Activated naive CD4-positive, alpha-beta T cell treated with anti-CD3 and anti-CD28 coated beads, Interleukin-2, amount 10 ng/mL, durations not matched to agents 7 days and 5 days (primary cell): ENCODE measurements around the gene PPDPF.
"Not testable (repeated sequence)": the region's sequence is repeated elsewhere in the genome, so short reads cannot be mapped to it uniquely, and the experiment has no call there.

Experiments used
- CTCF ChIA-PET: fragments of 350-600 bp; sonication (Branson Sonifier 250); formaldehyde crosslinking; loops from one replicate; lab custom pipeline; 2021; ENCODE audit warnings: antibody characterized with exemption; lab: Charles Lee
- DNase-seq: peaks from one replicate; pipeline ENCODE4 v3.0.0-alpha.2; 2020
- H3K27ac Mint-ChIP-seq: one replicate; pipeline ENCODE4 v1.8.0; 2021; ENCODE audit warnings: mild to moderate bottlenecking, moderate library complexity, mixed read lengths
- H3K27me3 Mint-ChIP-seq: one replicate; pipeline ENCODE4 v1.8.0; 2021; ENCODE audit warnings: mild to moderate bottlenecking, mixed read lengths
- H3K36me3 Mint-ChIP-seq: one replicate; pipeline ENCODE4 v1.8.0; 2021; ENCODE audit warnings: mixed read lengths
- H3K4me1 Mint-ChIP-seq: one replicate; pipeline ENCODE4 v1.8.0; 2021; ENCODE audit warnings: mixed read lengths
- H3K4me3 Mint-ChIP-seq: one replicate; pipeline ENCODE4 v1.8.0; 2021; ENCODE audit warnings: mild to moderate bottlenecking, moderate library complexity, mixed read lengths
- H3K9me3 Mint-ChIP-seq: one replicate; pipeline ENCODE4 v1.8.0; 2021; ENCODE audit warnings: mixed read lengths

PPDPF gene

GRCh38 chr20:63500902-63501817 is 19.4 kb upstream of the PPDPF start:
- peaks cover 75% of the 10 kb centered on the region for H3K27me3 Mint-ChIP-seq
- H3K4me1 Mint-ChIP-seq = peaks cover 6% of the 10 kb centered on the region
- no peak for DNase-seq
- H3K36me3 Mint-ChIP-seq = no peaks in the 10 kb centered on the region
- peaks cover 11% of the 10 kb centered on the region for H3K9me3 Mint-ChIP-seq
- H3K27ac Mint-ChIP-seq = no peak overlapping the region
- CTCF ChIA-PET = no interaction called here
- no peak overlapping the region for H3K4me3 Mint-ChIP-seq

DNA sequence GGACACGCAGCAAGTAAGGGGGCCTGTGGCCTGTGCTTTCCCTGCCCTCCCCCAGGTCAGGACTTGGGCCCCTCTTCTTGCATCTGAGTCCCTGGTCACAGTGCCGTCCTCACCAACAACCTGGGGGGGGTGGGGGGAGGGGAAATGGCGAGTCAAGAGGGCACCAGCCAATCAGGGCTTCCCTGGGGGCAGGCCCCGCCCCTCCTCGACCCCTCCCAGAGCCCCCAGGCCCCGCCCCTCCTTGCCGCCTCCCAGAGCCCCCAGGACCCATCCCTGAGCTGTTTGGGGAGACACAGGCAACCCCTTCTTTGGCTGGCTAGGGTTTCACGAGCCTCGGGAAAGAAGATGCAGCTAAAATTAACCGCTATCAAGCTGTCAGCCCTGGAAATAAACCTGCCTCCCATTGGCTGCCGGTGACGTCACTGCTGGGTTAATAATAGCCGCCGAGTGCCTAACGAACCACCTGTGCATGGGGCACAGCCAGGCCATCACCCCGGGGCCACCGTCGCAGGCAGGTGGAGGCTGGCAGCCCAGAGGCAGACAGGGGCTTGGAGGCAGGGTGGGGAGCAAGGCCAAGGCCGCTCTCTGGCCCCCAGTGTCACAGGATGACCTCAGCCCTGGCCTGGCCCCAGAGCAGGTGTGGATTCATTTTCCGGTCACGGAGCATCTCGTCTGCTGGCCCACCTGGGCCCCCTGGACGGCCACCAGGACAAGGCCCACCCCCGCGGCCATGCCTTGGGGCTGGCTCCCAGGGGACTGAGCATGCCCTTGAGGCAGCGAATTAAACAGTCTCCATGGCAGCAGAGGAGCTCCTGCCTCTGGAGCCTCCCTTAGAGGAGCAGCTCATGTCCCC is 18.5 kb upstream of the PPDPF start:
- Mint-ChIP-seq H3K9me3 (peaks cover 11% of the 10 kb centered on the region), H3K27me3 (peaks cover 70% of the 10 kb centered on the region), H3K4me1 (peaks cover 3% of the 10 kb centered on the region), H3K27ac (no peak overlapping the region), H3K36me3 (no peaks in the 10 kb centered on the region), H3K4me3 (no peak overlapping the region)
- DNase-seq = no peak
- CTCF ChIA-PET = no interaction called here

- H3K36me3 Mint-ChIP-seq = no peaks in the 10 kb centered on the region
- H3K27ac Mint-ChIP-seq = no peak overlapping the region
- no peak for DNase-seq
Observed at GRCh38 chr20:63502671-63503172, 17.8 kb upstream of the PPDPF start.

GRCh38 chr20:63503524-63503923 is 17.0 kb upstream of the PPDPF start:
- no peak overlapping the region for H3K27ac Mint-ChIP-seq
- peaks cover 58% of the 10 kb centered on the region for H3K27me3 Mint-ChIP-seq
- no peaks in the 10 kb centered on the region for H3K36me3 Mint-ChIP-seq
- H3K9me3 Mint-ChIP-seq = peaks cover 11% of the 10 kb centered on the region
- CTCF ChIA-PET = interaction anchor here (0.7 kb wide), 1 partner anchor 535 kb away, joined by 3 read pairs; no protein-coding TSS in a partner anchor
- no peak for DNase-seq
- H3K4me1 Mint-ChIP-seq = peaks cover 8% of the 10 kb centered on the region
- no peak overlapping the region for H3K4me3 Mint-ChIP-seq

More at GRCh38 chr20:63502671-63503172, 17.8 kb upstream of the PPDPF start:
- Mint-ChIP-seq H3K27me3 (peaks cover 66% of the 10 kb centered on the region), H3K4me3 (no peak overlapping the region), H3K9me3 (peaks cover 11% of the 10 kb centered on the region), H3K4me1 (peaks cover 6% of the 10 kb centered on the region)
- CTCF ChIA-PET = interaction anchor here (0.7 kb wide), 1 partner anchor 536 kb away, joined by 3 read pairs; no protein-coding TSS in a partner anchor

DNA sequence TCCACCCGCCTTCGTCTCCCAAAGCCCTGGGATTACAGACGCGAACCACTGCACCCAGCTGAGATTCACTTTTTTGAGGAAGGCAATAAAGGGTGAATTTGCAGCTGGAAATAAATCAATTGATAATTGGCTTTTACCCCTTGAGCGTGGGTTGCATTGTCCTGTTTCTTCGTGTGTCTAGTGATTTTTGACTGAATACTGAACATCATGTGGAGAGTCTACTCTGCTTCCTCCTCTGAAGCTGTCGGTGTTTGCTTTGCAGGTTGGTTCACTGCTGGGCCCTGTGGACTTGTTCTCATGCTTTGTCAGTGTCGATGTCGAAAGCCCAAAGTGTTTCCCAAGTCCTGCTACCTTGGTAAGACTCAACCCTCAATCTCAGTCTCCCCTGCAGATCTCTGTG is 15.9 kb upstream of the PPDPF start:
- Mint-ChIP-seq H3K27ac (no peak overlapping the region), H3K4me3 (no peak overlapping the region), H3K9me3 (peaks cover 11% of the 10 kb centered on the region), H3K4me1 (peaks cover 8% of the 10 kb centered on the region), H3K27me3 (peaks cover 55% of the 10 kb centered on the region), H3K36me3 (no peaks in the 10 kb centered on the region)
- CTCF ChIA-PET = no interaction called here
- no peak for DNase-seq

DNA sequence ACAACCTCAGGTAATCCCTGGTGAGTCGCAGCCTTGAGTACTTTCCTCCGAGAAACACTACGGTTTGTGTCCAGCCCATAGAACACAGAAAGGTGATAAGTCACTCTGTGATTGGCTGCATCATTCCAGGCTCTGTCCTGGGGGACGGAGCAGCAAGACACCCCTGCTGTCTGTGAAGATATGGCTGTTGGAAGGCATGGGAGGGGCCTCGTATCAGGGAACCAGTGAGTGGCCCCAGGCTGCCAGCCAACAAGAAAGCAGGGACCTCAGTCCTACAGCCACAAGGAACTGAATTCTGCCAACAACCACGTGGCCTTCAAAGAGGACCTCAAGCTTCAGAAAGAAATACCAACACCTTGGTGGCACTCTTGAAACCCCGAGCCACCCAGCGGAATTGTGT is 15.3 kb upstream of the PPDPF start:
- Mint-ChIP-seq H3K27me3 (peaks cover 54% of the 10 kb centered on the region), H3K9me3 (peaks cover 11% of the 10 kb centered on the region), H3K36me3 (no peaks in the 10 kb centered on the region), H3K4me1 (peaks cover 8% of the 10 kb centered on the region), H3K4me3 (no peak overlapping the region), H3K27ac (no peak overlapping the region)
- CTCF ChIA-PET = no interaction called here
- no peak for DNase-seq

GRCh38 chr20:63505723-63506122 is 14.8 kb upstream of the PPDPF start:
- Mint-ChIP-seq H3K4me1 (peaks cover 8% of the 10 kb centered on the region), H3K9me3 (peaks cover 11% of the 10 kb centered on the region), H3K27me3 (peaks cover 54% of the 10 kb centered on the region), H3K4me3 (no peak overlapping the region), H3K36me3 (no peaks in the 10 kb centered on the region), H3K27ac (no peak overlapping the region)
- CTCF ChIA-PET = no interaction called here
- no peak for DNase-seq

DNA sequence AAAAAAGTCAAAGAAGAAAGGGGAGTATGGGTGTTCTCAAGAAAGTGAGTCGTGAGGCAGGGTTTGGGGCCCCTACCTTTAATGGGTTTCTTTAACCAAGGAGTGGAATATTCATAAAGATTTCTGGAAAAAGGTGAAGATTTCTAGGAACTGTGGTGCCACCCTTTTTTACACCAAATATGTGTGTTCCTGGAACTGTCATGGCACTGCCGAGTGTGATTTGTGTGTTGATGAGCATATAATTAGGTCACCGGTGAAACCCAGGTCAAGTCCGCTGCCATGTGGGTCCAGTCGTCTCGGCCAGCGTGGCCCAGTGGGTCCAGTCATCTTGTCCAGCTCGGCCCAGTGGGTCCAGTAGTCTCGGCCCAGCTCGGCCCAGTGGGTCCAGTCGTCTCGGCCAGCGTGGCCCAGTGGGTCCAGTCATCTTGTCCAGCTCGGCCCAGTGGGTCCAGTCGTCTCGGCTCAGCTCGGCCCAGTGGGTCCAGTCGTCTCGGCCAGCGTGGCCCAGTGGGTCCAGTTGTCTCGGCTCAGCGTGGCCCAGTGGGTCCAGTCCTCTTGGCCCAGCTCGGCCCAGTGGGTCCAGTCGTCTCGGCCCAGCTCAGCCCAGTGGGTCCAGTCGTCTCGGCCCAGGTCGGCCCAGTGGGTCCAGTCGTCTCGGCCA is 13.4 kb upstream of the PPDPF start:
- H3K36me3 Mint-ChIP-seq = no peaks in the 10 kb centered on the region
- peaks cover 11% of the 10 kb centered on the region for H3K9me3 Mint-ChIP-seq
- no peak overlapping the region for H3K27ac Mint-ChIP-seq
- CTCF ChIA-PET = no interaction called here
- no peak overlapping the region for H3K4me3 Mint-ChIP-seq
- H3K27me3 Mint-ChIP-seq = peaks cover 52% of the 10 kb centered on the region
- peaks cover 8% of the 10 kb centered on the region for H3K4me1 Mint-ChIP-seq
- DNase-seq = no peak

DNA sequence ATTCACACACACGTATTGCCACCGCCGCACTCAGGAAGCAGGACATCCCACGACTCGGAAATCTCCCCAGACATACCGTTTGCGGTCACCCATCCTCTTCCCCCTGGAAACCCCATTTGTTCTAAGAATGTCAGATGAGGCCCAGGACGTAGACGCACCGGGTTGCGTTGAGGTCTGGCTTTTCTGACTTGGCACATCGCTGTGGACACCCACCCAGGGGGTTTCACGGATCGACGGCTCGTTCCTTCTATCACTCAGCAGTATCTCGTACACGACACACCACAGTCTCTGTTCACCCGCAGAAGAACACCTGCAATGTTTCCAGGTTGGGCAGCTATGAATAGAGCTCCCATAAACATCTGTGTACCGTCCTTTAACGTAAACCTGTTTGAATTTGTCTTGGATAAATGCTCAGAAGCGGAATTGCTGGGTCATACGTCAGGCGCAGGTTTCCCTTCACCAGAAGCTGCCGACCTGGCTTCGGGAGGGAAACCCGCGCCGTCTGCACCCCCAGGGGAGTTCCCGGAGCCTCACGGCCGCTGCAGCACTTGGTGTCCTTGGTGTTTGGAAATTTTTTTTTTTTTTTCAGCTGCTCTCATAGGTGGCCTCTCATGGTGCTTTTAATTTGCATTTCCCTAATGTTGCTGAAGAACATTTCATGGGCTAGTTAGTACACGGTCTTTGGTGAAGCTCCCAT is 12.3 kb upstream of the PPDPF start:
- Mint-ChIP-seq H3K27me3 (peaks cover 57% of the 10 kb centered on the region), H3K36me3 (no peaks in the 10 kb centered on the region), H3K4me3 (no peak overlapping the region), H3K27ac (no peak overlapping the region), H3K9me3 (peaks cover 11% of the 10 kb centered on the region), H3K4me1 (peaks cover 8% of the 10 kb centered on the region)
- no peak for DNase-seq
- CTCF ChIA-PET = no interaction called here

GRCh38 chr20:63509088-63509564 is 11.4 kb upstream of the PPDPF start:
- DNase-seq = no peak
- CTCF ChIA-PET = no interaction called here
- no peak overlapping the region for H3K27ac Mint-ChIP-seq
- H3K36me3 Mint-ChIP-seq = no peaks in the 10 kb centered on the region
- H3K4me3 Mint-ChIP-seq = no peak overlapping the region
- peaks cover 9% of the 10 kb centered on the region for H3K9me3 Mint-ChIP-seq
- peaks cover 53% of the 10 kb centered on the region for H3K27me3 Mint-ChIP-seq
- peaks cover 8% of the 10 kb centered on the region for H3K4me1 Mint-ChIP-seq

- peaks cover 2% of the 10 kb centered on the region for H3K4me1 Mint-ChIP-seq
- H3K36me3 Mint-ChIP-seq = no peaks in the 10 kb centered on the region
- no peak for DNase-seq
- no peak overlapping the region for H3K4me3 Mint-ChIP-seq
- H3K9me3 Mint-ChIP-seq = peaks cover 10% of the 10 kb centered on the region
- peaks cover 61% of the 10 kb centered on the region for H3K27me3 Mint-ChIP-seq
- CTCF ChIA-PET = no interaction called here
- no peak overlapping the region for H3K27ac Mint-ChIP-seq
Observed at GRCh38 chr20:63513207-63513606, 7.4 kb upstream of the PPDPF start.

DNA sequence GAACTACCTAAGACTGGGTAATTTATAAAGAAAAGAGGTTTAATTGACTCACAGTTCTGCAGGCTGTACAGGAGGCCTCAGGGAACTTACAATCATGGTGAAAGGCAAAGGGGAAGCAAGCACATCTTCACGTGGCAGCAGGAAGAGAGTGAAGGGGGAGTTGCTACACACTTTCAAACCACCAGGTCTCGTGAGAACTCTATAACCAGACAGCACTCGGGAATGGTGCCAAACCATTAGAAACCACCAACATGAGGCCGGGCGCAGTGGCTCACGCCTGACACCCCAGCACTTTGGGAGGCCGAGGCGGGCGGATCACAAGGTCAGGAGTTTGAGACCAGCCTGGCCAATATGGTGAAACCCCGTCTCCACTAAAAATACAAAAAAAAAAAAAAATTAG is 6.0 kb upstream of the PPDPF start:
- H3K36me3 Mint-ChIP-seq, H3K4me1 Mint-ChIP-seq, H3K27ac Mint-ChIP-seq, CTCF ChIA-PET, H3K4me3 Mint-ChIP-seq: not testable (repeated sequence)
- H3K9me3 Mint-ChIP-seq = peaks cover 10% of the 10 kb centered on the region
- peaks cover 68% of the 10 kb centered on the region for H3K27me3 Mint-ChIP-seq
- peak; percentile 9 for DNase-seq
